HUES64 (cell line): ENCODE results near the gene OSBP.
A peak's percentile ranks its signal among the peaks of the same experiment; 100 is the strongest.

Experiments used
- H3K27ac ChIP-seq: 2 replicates; pipeline ENCODE4 v1.7.0; 2013; ENCODE audit warnings: low read depth, low read length, inconsistent platforms
- H3K27me3 ChIP-seq: 2 replicates; pipeline ENCODE4 v1.6.1; 2013; ENCODE audit warnings: mild to moderate bottlenecking, low read length; ENCODE audit not compliant: insufficient read depth
- H3K36me3 ChIP-seq: 2 replicates; pipeline ENCODE4 v1.6.1; 2013; ENCODE audit warnings: mild to moderate bottlenecking, low read length; ENCODE audit not compliant: insufficient read depth
- H3K4me1 ChIP-seq: 2 replicates; pipeline ENCODE4 v1.6.1; 2013; ENCODE audit warnings: mild to moderate bottlenecking, low read length, moderate library complexity; ENCODE audit not compliant: insufficient read depth
- H3K4me3 ChIP-seq: 2 replicates; pipeline ENCODE4 v1.5.1; 2013; ENCODE audit warnings: mild to moderate bottlenecking, low read length, moderate library complexity
- H3K9ac ChIP-seq: 2 replicates; pipeline ENCODE4 v1.6.1; 2013; ENCODE audit warnings: mild to moderate bottlenecking, low read depth, low read length
- H3K9me3 ChIP-seq: 2 replicates; pipeline ENCODE4 v1.6.1; 2013; ENCODE audit warnings: low read depth, low read length; ENCODE audit not compliant: insufficient read depth
- WGBS: fragments of 150-250, 120-280 bp; methylation state at CpG from one replicate; pipeline ENCODE4 v1.1.7; 2013; ENCODE audit warnings: missing lambda C conversion rate; 5-methylcytosine and 5-hydroxymethylcytosine counted together

The OSBP gene

DNA sequence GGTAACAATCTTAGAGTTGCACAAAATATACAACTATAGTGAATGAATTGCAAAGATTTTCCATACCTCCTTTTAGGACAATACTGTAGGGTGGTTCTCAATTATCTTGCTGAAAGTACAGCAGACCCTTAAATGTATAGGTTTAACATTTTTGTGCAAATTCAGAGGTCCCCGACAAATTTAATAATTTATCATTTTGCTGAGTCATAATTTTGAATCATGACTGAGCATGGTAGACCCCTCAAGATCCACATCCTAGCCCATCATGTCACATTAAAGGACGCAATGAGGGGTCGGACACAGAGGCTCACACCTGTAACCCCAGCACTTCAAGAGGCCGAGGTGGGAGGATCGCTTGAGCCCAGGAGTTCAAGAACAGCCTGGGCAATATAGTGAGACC is 43.5 kb downstream of the OSBP start:
- Histone ChIP-seq H3K27ac (no peak overlapping the region), H3K36me3 (peaks cover 31% of the 10 kb centered on the region), H3K9me3 (no peaks in the 10 kb centered on the region), H3K4me1 (no peaks in the 10 kb centered on the region), H3K27me3 (no peaks in the 10 kb centered on the region), H3K9ac (no peak overlapping the region), H3K4me3 (no peak overlapping the region)
- 93% methylated on average over 5 of the region's 5 CpGs for WGBS

DNA sequence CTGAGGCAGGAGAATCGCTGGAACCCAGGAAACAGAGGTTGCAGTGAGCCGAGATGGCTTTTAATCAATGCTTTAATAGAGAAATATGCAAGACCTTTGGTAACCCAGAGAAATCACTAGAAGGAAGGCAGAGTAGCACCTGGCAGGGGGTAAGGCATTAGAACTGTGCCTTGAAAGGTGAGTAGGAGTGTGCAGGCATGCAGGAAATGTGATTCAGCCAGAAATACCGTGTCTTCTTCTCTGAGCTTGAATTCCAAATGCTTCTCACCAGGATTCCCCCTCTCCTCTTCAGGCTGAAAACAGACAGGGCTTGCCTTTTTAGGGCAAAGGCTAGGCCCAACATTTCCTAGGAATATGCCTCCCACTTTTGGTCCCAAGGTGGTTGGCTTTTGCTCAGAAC is 53.3 kb downstream of the OSBP start:
- WGBS: 79% methylated on average over 3 of the region's 3 CpGs
- H3K27ac ChIP-seq: peak overlapping the region; percentile 4; the same call in 1 of the 2 replicates

DNA sequence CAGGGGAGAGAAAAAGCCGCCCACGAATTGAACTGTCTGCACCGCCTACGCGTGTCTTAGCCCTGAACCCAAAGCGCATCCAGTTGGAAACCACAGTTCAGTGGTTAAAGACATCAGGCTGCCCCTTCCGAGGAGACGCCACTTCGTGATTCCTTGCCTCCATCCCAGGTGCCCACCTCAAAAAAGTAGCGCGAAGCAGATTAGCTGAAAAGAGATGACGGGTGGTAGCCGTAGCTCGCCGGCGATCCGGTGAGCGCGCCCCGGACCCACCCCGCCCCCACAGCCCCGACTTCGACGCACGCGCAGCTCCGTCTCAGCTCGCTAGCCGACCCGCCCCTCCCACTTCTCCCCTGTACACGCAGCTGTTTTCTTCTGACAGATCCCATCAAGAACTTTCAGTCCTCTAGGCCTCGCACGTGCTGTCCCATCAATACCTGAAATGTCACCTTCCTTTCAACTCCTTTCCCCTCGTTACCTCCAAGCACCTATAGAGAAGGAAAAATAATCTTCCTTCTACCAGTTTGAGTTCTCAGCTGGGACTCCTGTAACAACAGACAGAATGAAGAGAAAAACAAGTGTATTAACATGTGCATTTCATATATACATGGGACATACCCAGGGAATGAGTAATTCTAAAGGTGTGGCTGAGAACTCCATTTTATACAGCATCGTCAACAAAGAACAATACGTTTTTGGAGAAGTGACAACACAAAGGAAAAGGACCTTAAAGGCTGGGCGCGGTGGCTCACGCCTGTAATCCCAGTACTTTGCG is 54.7 kb downstream of the OSBP start:
- Histone ChIP-seq H3K27ac (no peak overlapping the region), H3K36me3 (no peaks in the 10 kb centered on the region), H3K9ac (peak overlapping the region; percentile 55), H3K9me3 (no peaks in the 10 kb centered on the region), H3K4me3 (peak overlapping the region; percentile 95), H3K4me1 (peaks cover 3% of the 10 kb centered on the region; the same call in 1 of the 2 replicates), H3K27me3 (no peaks in the 10 kb centered on the region)
- WGBS: 4% methylated on average over 40 of the region's 40 CpGs

More for the DNA sequence above, 53.3 kb downstream of the OSBP start:
- Histone ChIP-seq H3K9ac (no peak overlapping the region), H3K4me1 (peaks cover 3% of the 10 kb centered on the region; the same call in 1 of the 2 replicates), H3K27me3 (no peaks in the 10 kb centered on the region), H3K4me3 (no peak overlapping the region), H3K9me3 (no peaks in the 10 kb centered on the region), H3K36me3 (no peaks in the 10 kb centered on the region)

DNA sequence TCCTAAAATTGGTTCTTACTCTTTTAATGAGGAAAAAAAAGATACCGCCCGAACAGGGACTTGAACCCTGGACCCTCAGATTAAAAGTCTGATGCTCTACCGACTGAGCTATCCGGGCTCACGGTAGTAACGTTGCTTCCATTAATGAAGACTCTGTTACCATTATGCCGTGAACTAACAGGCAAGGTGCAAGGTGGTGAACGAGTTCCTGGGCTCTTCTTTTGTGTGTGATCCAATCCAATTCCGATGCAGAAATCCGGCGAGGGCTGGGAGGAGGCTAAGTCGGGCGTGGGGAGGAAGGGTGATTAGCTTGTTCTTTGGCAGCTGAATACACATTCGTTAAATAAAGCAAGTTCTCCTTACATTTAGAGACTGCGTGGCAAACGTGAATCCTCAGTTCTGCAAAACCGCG is 55.3 kb downstream of the OSBP start:
- no peak overlapping the region for H3K27ac ChIP-seq
- H3K4me1 ChIP-seq: peaks cover 3% of the 10 kb centered on the region; the same call in 1 of the 2 replicates
- H3K36me3 ChIP-seq: no peaks in the 10 kb centered on the region
- peak overlapping the region; percentile 55 for H3K9ac ChIP-seq
- H3K4me3 ChIP-seq: peak overlapping the region; percentile 95
- no peaks in the 10 kb centered on the region for H3K27me3 ChIP-seq
- WGBS: under 1% methylated on average over 18 of the region's 18 CpGs
- H3K9me3 ChIP-seq: no peaks in the 10 kb centered on the region

DNA sequence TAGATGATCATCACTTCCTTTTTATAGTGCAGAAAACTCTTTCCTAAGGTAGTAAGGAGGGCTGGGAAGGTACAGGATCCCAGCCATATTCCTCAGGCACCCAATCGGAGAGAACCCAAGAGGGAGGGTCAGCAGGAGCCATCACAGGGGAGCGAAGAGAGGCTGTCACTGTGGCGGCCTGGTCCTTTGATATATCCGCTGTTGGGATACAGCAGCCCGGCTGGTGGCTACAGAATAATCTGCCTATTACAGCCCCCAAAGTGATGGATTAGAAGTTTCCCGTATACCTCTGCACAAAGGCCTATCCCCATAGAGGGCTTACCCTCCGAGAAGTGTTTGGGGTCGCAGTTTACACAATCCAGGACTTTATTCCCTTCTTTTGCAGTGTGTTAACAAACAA is 55.7 kb downstream of the OSBP start:
- Histone ChIP-seq H3K4me1 (peaks cover 3% of the 10 kb centered on the region; the same call in 1 of the 2 replicates), H3K9ac (no peak overlapping the region), H3K27me3 (no peaks in the 10 kb centered on the region), H3K27ac (no peak overlapping the region), H3K9me3 (no peaks in the 10 kb centered on the region), H3K4me3 (peak overlapping the region; percentile 95), H3K36me3 (no peaks in the 10 kb centered on the region)
- 23% methylated on average over 8 of the region's 8 CpGs for WGBS

DNA sequence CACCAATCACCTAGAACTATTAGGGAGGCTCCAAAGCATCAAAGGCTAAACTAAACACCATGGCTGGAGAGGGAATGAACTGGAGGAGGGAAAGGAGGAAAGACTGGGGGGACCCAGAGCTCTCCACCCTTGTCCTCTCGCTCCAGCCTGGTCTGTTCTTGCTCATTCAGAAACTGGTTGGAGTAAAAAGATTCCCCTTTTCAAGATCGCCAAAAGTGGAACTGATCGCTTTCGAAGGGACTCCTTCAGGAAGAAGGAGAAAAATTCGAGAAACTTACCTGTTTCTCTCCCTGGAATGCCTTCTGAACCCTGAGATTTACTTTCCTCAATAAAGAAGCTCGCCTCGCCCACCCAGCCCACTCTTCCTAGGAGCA is 57.3 kb downstream of the OSBP start:
- 76% methylated on average over 7 of the region's 7 CpGs for WGBS
- H3K9me3 ChIP-seq: no peaks in the 10 kb centered on the region
- no peaks in the 10 kb centered on the region for H3K27me3 ChIP-seq
- H3K4me1 ChIP-seq: peaks cover 3% of the 10 kb centered on the region; the same call in 1 of the 2 replicates
- H3K9ac ChIP-seq: peak overlapping the region; percentile 85
- H3K36me3 ChIP-seq: no peaks in the 10 kb centered on the region
- H3K27ac ChIP-seq: no peak overlapping the region
- peak overlapping the region; percentile 69 for H3K4me3 ChIP-seq

DNA sequence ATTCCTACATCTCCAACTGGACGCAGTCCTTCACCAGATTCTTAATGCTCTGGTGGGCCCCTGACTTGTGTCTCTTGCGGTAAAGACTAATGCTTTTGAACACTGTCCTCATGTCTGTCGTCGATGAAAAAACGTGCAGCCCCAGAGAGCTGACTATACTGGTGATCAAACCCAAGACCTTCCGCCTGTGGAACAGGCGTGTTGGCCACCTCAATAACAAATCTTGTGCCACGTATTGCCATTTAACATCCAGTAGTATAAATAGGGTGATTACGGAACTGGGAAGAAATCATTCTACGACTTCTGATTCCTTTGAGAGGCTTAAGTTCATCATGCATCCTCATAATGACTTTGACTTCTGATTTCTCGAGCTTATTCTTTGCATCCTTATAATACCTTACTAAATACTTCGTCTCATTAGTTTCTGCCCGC is 58.6 kb downstream of the OSBP start:
- Histone ChIP-seq H3K4me3 (peak overlapping the region; percentile 69), H3K36me3 (no peaks in the 10 kb centered on the region), H3K9ac (no peak overlapping the region), H3K4me1 (peaks cover 7% of the 10 kb centered on the region; the same call in 1 of the 2 replicates), H3K27ac (no peak overlapping the region), H3K9me3 (no peaks in the 10 kb centered on the region), H3K27me3 (no peaks in the 10 kb centered on the region)
- 5% methylated on average over 12 of the region's 13 CpGs for WGBS

DNA sequence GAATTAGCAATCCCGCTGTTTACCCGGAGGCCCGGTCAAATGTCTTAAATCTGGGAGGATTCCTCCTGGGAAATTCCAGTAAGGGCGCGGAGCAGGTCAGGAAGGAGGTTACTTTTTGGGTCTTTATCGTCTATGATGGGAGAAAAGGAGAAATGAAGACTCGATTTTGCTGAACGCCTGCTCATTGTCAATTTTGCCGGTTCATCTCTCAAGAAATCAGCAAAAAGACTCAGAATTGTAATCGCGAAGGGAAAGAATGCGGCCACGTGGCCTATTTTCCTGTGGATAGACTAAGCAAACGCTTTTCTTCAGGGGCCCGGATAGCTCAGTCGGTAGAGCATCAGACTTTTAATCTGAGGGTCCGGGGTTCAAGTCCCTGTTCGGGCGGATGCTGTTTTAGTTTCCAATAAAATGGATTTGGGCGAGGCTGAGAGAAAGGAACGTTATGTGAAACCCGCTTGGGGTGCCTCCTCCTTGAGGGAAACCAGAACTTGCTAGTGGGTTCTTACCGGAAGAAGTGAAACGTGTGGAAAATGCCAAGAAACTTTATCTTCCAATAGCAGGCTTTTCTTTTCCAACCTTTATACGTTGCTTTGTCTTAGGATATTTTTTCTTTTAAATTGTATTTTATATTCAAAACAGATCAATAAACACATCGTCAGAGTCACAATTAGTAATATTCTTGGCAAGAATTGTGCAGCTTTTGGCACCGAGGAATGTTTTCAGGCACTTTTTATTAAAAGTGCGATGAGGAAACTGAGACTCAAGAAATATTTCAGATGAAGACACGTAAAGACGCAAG is 59.3 kb downstream of the OSBP start:
- no peaks in the 10 kb centered on the region for H3K36me3 ChIP-seq
- H3K27me3 ChIP-seq: no peaks in the 10 kb centered on the region
- no peaks in the 10 kb centered on the region for H3K9me3 ChIP-seq
- no peak overlapping the region for H3K27ac ChIP-seq
- 3% methylated on average over 27 of the region's 30 CpGs for WGBS
- H3K9ac ChIP-seq: peak overlapping the region; percentile 70
- H3K4me3 ChIP-seq: peak overlapping the region; percentile 69
- peaks cover 7% of the 10 kb centered on the region; the same call in 1 of the 2 replicates for H3K4me1 ChIP-seq

DNA sequence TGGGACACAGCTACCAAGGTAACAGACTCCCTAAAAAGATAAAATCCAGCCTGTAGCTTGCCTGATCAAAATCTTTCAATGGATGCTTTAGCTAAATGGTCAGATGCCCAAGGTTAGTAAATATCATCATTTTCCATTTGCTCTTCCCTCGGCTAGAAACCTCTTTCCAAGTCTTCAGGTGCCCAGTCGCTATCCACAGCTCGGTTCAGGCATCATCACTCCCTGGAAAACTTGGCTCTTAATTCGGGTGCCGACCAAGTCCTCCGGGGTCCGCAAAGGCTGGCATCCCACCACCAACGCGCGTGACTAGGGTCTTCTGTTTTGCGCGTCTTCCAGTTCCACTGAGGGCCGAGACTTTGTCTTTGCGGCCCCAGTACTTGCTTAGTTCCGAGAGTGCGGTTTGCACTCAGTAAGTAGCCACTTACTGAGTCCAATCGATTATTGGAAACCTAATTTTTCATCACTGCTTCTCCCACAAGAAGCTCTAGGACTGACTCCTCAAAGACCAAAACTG is 59.9 kb downstream of the OSBP start:
- Histone ChIP-seq H3K9ac (peak overlapping the region; percentile 70), H3K36me3 (no peaks in the 10 kb centered on the region), H3K4me1 (peaks cover 4% of the 10 kb centered on the region; the same call in 1 of the 2 replicates), H3K27ac (no peak overlapping the region), H3K9me3 (no peaks in the 10 kb centered on the region), H3K4me3 (peak overlapping the region; percentile 69), H3K27me3 (no peaks in the 10 kb centered on the region)
- WGBS: 3% methylated on average over 17 of the region's 17 CpGs

DNA sequence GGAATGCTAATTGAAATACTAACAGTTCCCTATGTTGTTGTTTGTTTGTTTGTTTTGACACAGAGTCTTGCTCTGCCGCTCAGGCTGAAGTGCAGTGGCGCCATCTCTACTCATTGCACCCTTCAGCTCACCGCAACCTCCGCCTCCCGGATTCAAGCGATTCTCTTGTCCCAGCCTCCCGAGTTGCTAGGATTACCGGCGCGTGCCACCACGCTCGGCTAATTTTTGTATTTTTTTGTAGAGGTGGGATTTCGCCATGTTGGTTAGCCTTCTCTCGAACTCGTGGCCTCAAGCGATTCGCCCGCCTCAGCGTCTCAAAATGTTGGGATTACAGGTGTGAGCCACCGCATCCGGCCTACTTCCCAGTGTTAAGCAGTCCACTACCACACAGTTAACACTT is 62.3 kb downstream of the OSBP start:
- Histone ChIP-seq H3K9ac (no peak overlapping the region), H3K9me3 (no peaks in the 10 kb centered on the region), H3K27ac (no peak overlapping the region), H3K27me3 (no peaks in the 10 kb centered on the region), H3K36me3 (no peaks in the 10 kb centered on the region), H3K4me3 (peak overlapping the region; percentile 73; the same call in 1 of the 2 replicates), H3K4me1 (peaks cover 4% of the 10 kb centered on the region; the same call in 1 of the 2 replicates)
- WGBS: 94% methylated on average over 21 of the region's 21 CpGs

DNA sequence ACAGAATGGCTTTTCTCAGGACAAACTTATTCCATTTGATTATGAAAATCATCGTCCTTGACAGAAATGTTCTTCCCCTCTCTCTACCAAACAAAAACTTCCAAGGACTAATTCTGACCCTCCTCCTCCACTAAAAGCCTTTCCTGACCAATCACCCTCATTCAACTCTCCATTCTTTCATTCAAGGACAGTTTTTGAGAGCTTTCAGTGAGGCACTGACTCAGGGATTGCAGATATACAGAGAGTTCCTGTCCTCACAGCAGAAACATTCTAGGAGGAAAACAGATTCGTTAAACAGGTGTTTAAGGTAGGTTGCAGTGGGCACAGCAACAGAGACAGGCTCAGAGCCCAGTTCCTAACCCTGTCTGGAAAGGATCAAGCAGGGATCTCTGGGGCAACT is 62.7 kb downstream of the OSBP start:
- H3K36me3 ChIP-seq: no peaks in the 10 kb centered on the region
- peak overlapping the region; percentile 73 for H3K4me3 ChIP-seq
- no peaks in the 10 kb centered on the region for H3K9me3 ChIP-seq
- WGBS: 53% methylated on average over 2 of the region's 2 CpGs
- H3K9ac ChIP-seq: no peak overlapping the region
- H3K4me1 ChIP-seq: peaks cover 9% of the 10 kb centered on the region; the same call in 1 of the 2 replicates
- no peaks in the 10 kb centered on the region for H3K27me3 ChIP-seq
- no peak overlapping the region; the same call in 1 of the 2 replicates for H3K27ac ChIP-seq
